HepG2 (cell line): ENCODE measurements around the gene PSKH1. TPM values are rescaled to one million over a fixed set of nuclear protein-coding genes. Genes with fewer than 3 reads are reported as not detected.

Experiments
- CREB1 ChIP-seq, 2 experiments: fragments of 450-650 bp in 1 of 2; IDR thresholded peaks; 2 replicates each; pipeline ENCODE4 v1.6.1; 2016 to 2017; ENCODE audit warnings: control low read depth in 1 of 2, mild to moderate bottlenecking in 1 of 2, missing compliant biosample characterization in 1 of 2, missing genetic modification characterization in 1 of 2
- EEA1 ChIP-seq: sonication (generic); formaldehyde crosslinking; IDR thresholded peaks from 2 replicates; pipeline ENCODE4 v1.5.1; 2020; ENCODE audit warnings: mild to moderate bottlenecking, missing genetic modification reagents, borderline replicate concordance
- MBNL3 ChIP-seq: fragments of 250-450 bp; sonication (Bioruptor Pico); conservative IDR thresholded peaks from 2 replicates; pipeline ENCODE4 v1.8.0; 2022; ENCODE audit warnings: mild to moderate bottlenecking, inconsistent platforms
- MEF2D ChIP-seq: sonication (generic); formaldehyde crosslinking; IDR thresholded peaks from 2 replicates; pipeline ENCODE4 v1.5.1; 2020; ENCODE audit warnings: mild to moderate bottlenecking, missing genetic modification reagents
- MIXL1 ChIP-seq: IDR thresholded peaks from 2 replicates; pipeline ENCODE4 v1.6.1; 2016
- MTA3 ChIP-seq: sonication (generic); formaldehyde crosslinking; IDR thresholded peaks from 2 replicates; pipeline ENCODE4 v1.4.0; 2020; ENCODE audit warnings: missing genetic modification reagents
- NR2F2 ChIP-seq: IDR thresholded peaks from 2 replicates; pipeline ENCODE4 v1.6.1; 2012; ENCODE audit warnings: low read depth, inconsistent platforms, borderline replicate concordance
- NR2F6 ChIP-seq, 2 experiments: IDR thresholded peaks; 2 replicates each; pipeline ENCODE4 v1.6.1; 2016; ENCODE audit warnings: antibody characterized with exemption in 1 of 2, mild to moderate bottlenecking in 1 of 2
- PAX8 ChIP-seq: sonication (generic); formaldehyde crosslinking; IDR thresholded peaks from 2 replicates; pipeline ENCODE4 v1.8.0; 2022; ENCODE audit warnings: mild to moderate bottlenecking, missing genetic modification reagents, borderline replicate concordance
- SIN3A ChIP-seq: IDR thresholded peaks from 2 replicates; pipeline ENCODE4 v1.6.1; 2011; ENCODE audit warnings: low read depth, mild to moderate bottlenecking, control low read depth, low read length, borderline replicate concordance
- SIN3B ChIP-seq: fragments of 150-350 bp; IDR thresholded peaks from 2 replicates; pipeline ENCODE4 v1.6.1; 2014; ENCODE audit warnings: low read length
- SRSF4 ChIP-seq: fragments of 200-400 bp; formaldehyde crosslinking; IDR thresholded peaks from one replicate; pipeline ENCODE4 v1.6.1; 2018; ENCODE audit warnings: mild to moderate bottlenecking, low read depth, low read length, moderate library complexity; ENCODE audit not compliant: poor library complexity, severe bottlenecking
- ZBTB42 ChIP-seq: sonication (generic); formaldehyde crosslinking; IDR thresholded peaks from 2 replicates; pipeline ENCODE4 v1.5.0; 2020; ENCODE audit warnings: mild to moderate bottlenecking, missing genetic modification reagents
- ZFP62 ChIP-seq: sonication (generic); formaldehyde crosslinking; IDR thresholded peaks from 2 replicates; pipeline ENCODE4 v1.4.0; 2020; ENCODE audit warnings: missing genetic modification reagents
- ZNF24 ChIP-seq: fragments of 450-650 bp; IDR thresholded peaks from 2 replicates; pipeline ENCODE4 v1.6.1; 2017; ENCODE audit warnings: antibody characterized with exemption, mild to moderate bottlenecking
- ZNF354B ChIP-seq: sonication (generic); formaldehyde crosslinking; IDR thresholded peaks from 2 replicates; pipeline ENCODE4 v1.8.0; 2022; ENCODE audit warnings: mild to moderate bottlenecking, missing genetic modification reagents
- ZNF530 ChIP-seq: sonication (generic); formaldehyde crosslinking; IDR thresholded peaks from 2 replicates; pipeline ENCODE4 v1.5.0; 2020; ENCODE audit warnings: low read depth, mild to moderate bottlenecking, missing genetic modification reagents
- ZNF839 ChIP-seq: sonication (generic); formaldehyde crosslinking; IDR thresholded peaks from 2 replicates; pipeline ENCODE4 v1.4.0; 2020; ENCODE audit warnings: missing genetic modification reagents, mild to moderate bottlenecking, borderline replicate concordance
- ZSCAN29 ChIP-seq: sonication (generic); formaldehyde crosslinking; conservative IDR thresholded peaks from 2 replicates; pipeline ENCODE4 v1.4.0; 2020; ENCODE audit warnings: mild to moderate bottlenecking, missing genetic modification reagents
- polyA plus RNA-seq, 8 experiments: library from polyadenylated mRNA; depleted of rRNA in 3 of 8; stranded (reverse) in 7 of 8; unstranded in 1 of 8; fragments of >200 nt; fragmentation: Illumina TruSeq in 4 of 8; extraction: Trizol in 4 of 8; gene quantifications; 2 replicates each; pipeline versions ENCODE4 v1.2.1 to v1.2.3, GENCODE V29; 2011 to 2016; ENCODE audit warnings: low read depth in 4 of 8, missing spikeins in 1 of 8, mixed read lengths in 1 of 8; ENCODE audit not compliant: insufficient read depth in 1 of 8
- total RNA-seq, 5 experiments: library from RNA; depleted of rRNA; stranded (reverse); fragments of >200 nt; fragmentation: Illumina TruSeq; extraction: Trizol; gene quantifications; 2 replicates each; pipeline ENCODE4 v1.2.3, GENCODE V29; 2016; ENCODE audit warnings: low read depth in 1 of 5
- TF ChIP-seq, protein P1 (sequence below): sonication (generic); formaldehyde crosslinking; IDR thresholded peaks from 2 replicates; pipeline ENCODE4 v1.8.0; 2022; ENCODE audit warnings: mild to moderate bottlenecking, missing genetic modification reagents, borderline replicate concordance
- TF ChIP-seq, protein P2 (sequence below): sonication (generic); formaldehyde crosslinking; IDR thresholded peaks from 2 replicates; pipeline ENCODE4 v1.5.1; 2020; ENCODE audit warnings: mild to moderate bottlenecking, moderate library complexity, missing genetic modification reagents
- TF ChIP-seq, protein P3 (sequence below): sonication (generic); formaldehyde crosslinking; IDR thresholded peaks from 2 replicates; pipeline ENCODE4 v1.4.0; 2020; ENCODE audit warnings: mild to moderate bottlenecking, missing genetic modification reagents
- TF ChIP-seq, protein P4 (sequence below): IDR thresholded peaks from 2 replicates; pipeline ENCODE4 v1.6.1; 2016; ENCODE audit warnings: low read depth, borderline replicate concordance
- TF ChIP-seq, protein P5 (sequence below): sonication (generic); formaldehyde crosslinking; IDR thresholded peaks from 2 replicates; pipeline ENCODE4 v1.4.0; 2020; ENCODE audit warnings: missing genetic modification reagents

PSKH1 gene
- total and polyA plus RNA-seq, 2 of the 13 experiments (the other 11 are each of a cell fraction or from before 2014, with no cell fraction given), result 8.4 to 19.1 TPM

DNA sequence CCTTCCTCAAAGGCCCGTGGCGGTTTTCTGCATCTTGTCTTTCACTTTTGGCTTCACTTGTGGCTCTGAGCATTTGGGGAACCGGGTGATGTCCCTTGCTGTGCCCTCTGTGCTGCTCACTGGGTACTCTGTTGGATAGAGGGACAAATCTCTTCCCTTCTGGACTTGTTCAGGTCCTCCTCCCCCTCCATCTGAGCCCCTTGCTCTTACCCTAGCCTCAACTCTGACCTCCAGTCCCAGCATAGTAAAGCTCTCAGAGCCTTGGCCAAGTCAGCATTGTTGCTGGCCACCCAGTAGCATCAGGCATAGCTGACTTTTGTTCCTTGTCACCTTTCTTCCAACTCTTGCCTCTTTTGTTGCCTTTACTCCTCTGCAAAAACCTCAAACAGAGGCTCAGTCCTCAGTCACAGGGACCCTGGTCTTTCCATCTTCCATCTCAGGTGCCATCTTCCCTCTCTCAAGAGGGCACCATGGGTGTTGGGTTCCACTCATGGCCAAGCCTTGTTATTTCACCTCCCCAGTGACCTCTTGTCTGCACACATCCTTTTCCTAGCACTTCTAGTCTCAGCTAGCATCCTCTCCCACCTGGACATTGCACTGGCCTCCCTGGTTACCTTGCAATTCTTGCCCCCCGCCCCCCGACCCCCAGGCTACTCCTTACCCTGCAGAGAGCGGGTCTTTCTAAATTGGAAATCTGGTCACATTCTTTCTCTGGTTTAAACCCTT, 44.0 kb downstream of the PSKH1 start (continued):
- no peak for TF ChIP-seq SIN3B
- TF ChIP-seq ZBTB42 (CRISPR knock-in tag), result no peak
- TF ChIP-seq ZNF354B (CRISPR knock-in tag), result no peak
- no peak for TF ChIP-seq ZSCAN29 (CRISPR knock-in tag)
- TF ChIP-seq CREB1 (IDR thresholded peaks at IDR 0.05), result no peak
- TF ChIP-seq CREB1 (CRISPR knock-in tag; IDR thresholded peaks at IDR 0.05), result no peak
- TF ChIP-seq MTA3 (CRISPR knock-in tag), result no peak
- TF ChIP-seq, protein P1, sequence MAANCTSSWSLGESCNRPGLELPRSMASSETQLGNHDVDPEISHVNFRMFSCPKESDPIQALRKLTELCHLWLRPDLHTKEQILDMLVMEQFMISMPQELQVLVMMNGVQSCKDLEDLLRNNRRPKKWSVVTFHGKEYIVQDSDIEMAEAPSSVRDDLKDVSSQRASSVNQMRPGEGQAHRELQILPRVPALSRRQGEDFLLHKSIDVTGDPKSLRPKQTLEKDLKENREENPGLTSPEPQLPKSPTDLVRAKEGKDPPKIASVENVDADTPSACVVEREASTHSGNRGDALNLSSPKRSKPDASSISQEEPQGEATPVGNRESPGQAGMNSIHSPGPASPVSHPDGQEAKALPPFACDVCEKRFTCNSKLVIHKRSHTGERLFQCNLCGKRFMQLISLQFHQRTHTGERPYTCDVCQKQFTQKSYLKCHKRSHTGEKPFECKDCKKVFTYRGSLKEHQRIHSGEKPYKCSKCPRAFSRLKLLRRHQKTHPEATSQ, result no peak
- TF ChIP-seq EEA1 (CRISPR knock-in tag), result no peak
- TF ChIP-seq SIN3A, result no peak
- TF ChIP-seq, protein P2, sequence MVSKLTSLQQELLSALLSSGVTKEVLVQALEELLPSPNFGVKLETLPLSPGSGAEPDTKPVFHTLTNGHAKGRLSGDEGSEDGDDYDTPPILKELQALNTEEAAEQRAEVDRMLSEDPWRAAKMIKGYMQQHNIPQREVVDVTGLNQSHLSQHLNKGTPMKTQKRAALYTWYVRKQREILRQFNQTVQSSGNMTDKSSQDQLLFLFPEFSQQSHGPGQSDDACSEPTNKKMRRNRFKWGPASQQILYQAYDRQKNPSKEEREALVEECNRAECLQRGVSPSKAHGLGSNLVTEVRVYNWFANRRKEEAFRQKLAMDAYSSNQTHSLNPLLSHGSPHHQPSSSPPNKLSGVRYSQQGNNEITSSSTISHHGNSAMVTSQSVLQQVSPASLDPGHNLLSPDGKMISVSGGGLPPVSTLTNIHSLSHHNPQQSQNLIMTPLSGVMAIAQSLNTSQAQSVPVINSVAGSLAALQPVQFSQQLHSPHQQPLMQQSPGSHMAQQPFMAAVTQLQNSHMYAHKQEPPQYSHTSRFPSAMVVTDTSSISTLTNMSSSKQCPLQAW, result no peak
- TF ChIP-seq ZNF839, result no peak
- TF ChIP-seq NR2F6 (IDR thresholded peaks at IDR 0.05), result 0 out of 2 replicates have a peak, but pooled peaks have one; percentile 12
- TF ChIP-seq NR2F6 (CRISPR knock-in tag; IDR thresholded peaks at IDR 0.05), result no peak
- no peak for TF ChIP-seq ZNF24
- no peak for TF ChIP-seq NR2F2
- TF ChIP-seq MEF2D, result no peak
- TF ChIP-seq ZFP62 (CRISPR knock-in tag), result no peak
- no peak for TF ChIP-seq SRSF4
- TF ChIP-seq, protein P3, sequence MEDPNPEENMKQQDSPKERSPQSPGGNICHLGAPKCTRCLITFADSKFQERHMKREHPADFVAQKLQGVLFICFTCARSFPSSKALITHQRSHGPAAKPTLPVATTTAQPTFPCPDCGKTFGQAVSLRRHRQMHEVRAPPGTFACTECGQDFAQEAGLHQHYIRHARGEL, result 0 out of 2 replicates have a peak, but pooled peaks have one; percentile 22
- TF ChIP-seq MIXL1 (CRISPR knock-in tag), result no peak
- TF ChIP-seq, protein P4, sequence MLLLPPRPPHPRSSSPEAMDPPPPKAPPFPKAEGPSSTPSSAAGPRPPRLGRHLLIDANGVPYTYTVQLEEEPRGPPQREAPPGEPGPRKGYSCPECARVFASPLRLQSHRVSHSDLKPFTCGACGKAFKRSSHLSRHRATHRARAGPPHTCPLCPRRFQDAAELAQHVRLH (CRISPR knock-in tag), result 0 out of 2 replicates have a peak, but pooled peaks have one; percentile 12
- no peak for TF ChIP-seq PAX8
- TF ChIP-seq MBNL3 (CRISPR knock-in tag), result no peak
- TF ChIP-seq ZNF530 (CRISPR knock-in tag), result no peak
- TF ChIP-seq, protein P5, sequence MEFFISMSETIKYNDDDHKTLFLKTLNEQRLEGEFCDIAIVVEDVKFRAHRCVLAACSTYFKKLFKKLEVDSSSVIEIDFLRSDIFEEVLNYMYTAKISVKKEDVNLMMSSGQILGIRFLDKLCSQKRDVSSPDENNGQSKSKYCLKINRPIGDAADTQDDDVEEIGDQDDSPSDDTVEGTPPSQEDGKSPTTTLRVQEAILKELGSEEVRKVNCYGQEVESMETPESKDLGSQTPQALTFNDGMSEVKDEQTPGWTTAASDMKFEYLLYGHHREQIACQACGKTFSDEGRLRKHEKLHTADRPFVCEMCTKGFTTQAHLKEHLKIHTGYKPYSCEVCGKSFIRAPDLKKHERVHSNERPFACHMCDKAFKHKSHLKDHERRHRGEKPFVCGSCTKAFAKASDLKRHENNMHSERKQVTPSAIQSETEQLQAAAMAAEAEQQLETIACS (CRISPR knock-in tag), result no peak
